ENCODE data around the gene WWOX.

The WWOX gene

GRCh38 chr16:79074951-79075350, 975.5 kb downstream of the WWOX start:
- no peak for TF ChIP-seq GATA1 (IDR thresholded peaks at IDR 0.05; ENCODE audit: low read depth, low read length)
- no peak for TF ChIP-seq POLR2A (IDR thresholded peaks at IDR 0.05; ENCODE audit: low read length)
- DNase-seq = no peak

- no peak for DNase-seq
- TF ChIP-seq GATA1 (IDR thresholded peaks at IDR 0.05; ENCODE audit: low read depth, low read length) = no peak
- no peak for TF ChIP-seq POLR2A (IDR thresholded peaks at IDR 0.05; ENCODE audit: low read length)
These were observed 976.8 kb downstream of the WWOX start for GRCh38 chr16:79076047-79076767.

- no peak for TF ChIP-seq GATA1 (IDR thresholded peaks at IDR 0.05; ENCODE audit: low read depth, low read length)
- no peak for TF ChIP-seq POLR2A (IDR thresholded peaks at IDR 0.05; ENCODE audit: low read length)
These were observed 977.9 kb downstream of the WWOX start for GRCh38 chr16:79077346-79077745.

GRCh38 chr16:79079656-79080420, 980.4 kb downstream of the WWOX start:
- no peak for TF ChIP-seq GATA1 (IDR thresholded peaks at IDR 0.05; ENCODE audit: low read depth, low read length)
- no peak for TF ChIP-seq POLR2A (IDR thresholded peaks at IDR 0.05; ENCODE audit: low read length)
- DNase-seq = no peak

More at GRCh38 chr16:79077346-79077745, 977.9 kb downstream of the WWOX start:
- DNase-seq = no peak

- no peak for DNase-seq
- TF ChIP-seq GATA1 (IDR thresholded peaks at IDR 0.05; ENCODE audit: low read depth, low read length) = no peak
- no peak for TF ChIP-seq POLR2A (IDR thresholded peaks at IDR 0.05; ENCODE audit: low read length)
These were observed 982.0 kb downstream of the WWOX start for GRCh38 chr16:79081297-79082066.

GRCh38 chr16:79082970-79083369, 983.5 kb downstream of the WWOX start:
- no peak for DNase-seq
- TF ChIP-seq GATA1 (IDR thresholded peaks at IDR 0.05; ENCODE audit: low read depth, low read length) (no peak), POLR2A (IDR thresholded peaks at IDR 0.05; ENCODE audit: low read length) (no peak)

GRCh38 chr16:79083508-79084299, 984.2 kb downstream of the WWOX start:
- no peak for DNase-seq

GRCh38 chr16:79088971-79089370, 989.5 kb downstream of the WWOX start:
- no peak for TF ChIP-seq GATA1 (IDR thresholded peaks at IDR 0.05; ENCODE audit: low read depth, low read length)
- no peak for DNase-seq

More at GRCh38 chr16:79083508-79084299, 984.2 kb downstream of the WWOX start:
- TF ChIP-seq POLR2A (IDR thresholded peaks at IDR 0.05; ENCODE audit: low read length) (no peak), GATA1 (IDR thresholded peaks at IDR 0.05; ENCODE audit: low read depth, low read length) (no peak)

GRCh38 chr16:79089735-79090284, 990.4 kb downstream of the WWOX start:
- TF ChIP-seq GATA1 (IDR thresholded peaks at IDR 0.05; ENCODE audit: low read depth, low read length) (no peak), POLR2A (IDR thresholded peaks at IDR 0.05; ENCODE audit: low read length) (no peak)
- no peak for DNase-seq

- TF ChIP-seq GATA1 (IDR thresholded peaks at IDR 0.05; ENCODE audit: low read depth, low read length) = no peak
- TF ChIP-seq POLR2A (IDR thresholded peaks at IDR 0.05; ENCODE audit: low read length) = no peak
- no peak for DNase-seq
These were observed 991.5 kb downstream of the WWOX start for GRCh38 chr16:79090966-79091365.

- DNase-seq = no peak
- TF ChIP-seq POLR2A (IDR thresholded peaks at IDR 0.05; ENCODE audit: low read length) (no peak), GATA1 (IDR thresholded peaks at IDR 0.05; ENCODE audit: low read depth, low read length) (no peak)
These were observed 993.4 kb downstream of the WWOX start for GRCh38 chr16:79092846-79093245.

- no peak for TF ChIP-seq GATA1 (IDR thresholded peaks at IDR 0.05; ENCODE audit: low read depth, low read length)
- TF ChIP-seq POLR2A (IDR thresholded peaks at IDR 0.05; ENCODE audit: low read length) = no peak
- no peak for DNase-seq
These were observed 994.1 kb downstream of the WWOX start for GRCh38 chr16:79093554-79093967.

- no peak for TF ChIP-seq POLR2A (IDR thresholded peaks at IDR 0.05; ENCODE audit: low read length)
- no peak for TF ChIP-seq GATA1 (IDR thresholded peaks at IDR 0.05; ENCODE audit: low read depth, low read length)
- DNase-seq = no peak
These were observed 996.8 kb downstream of the WWOX start for GRCh38 chr16:79096246-79096645.
